AG10803 (cell line): ENCODE measurements around the gene SUMO2.

Experiments
- DNase-seq: peaks from one replicate; pipeline ENCODE4 v3.0.0; 2010; ENCODE audit warnings: low read depth
- H3K4me3 ChIP-seq: 2 replicates; pipeline ENCODE4 v1.5.1; 2011; ENCODE audit warnings: mild to moderate bottlenecking, low read length, control low read depth
- CTCF ChIP-seq: conservative IDR thresholded peaks from 2 replicates; pipeline ENCODE4 v1.5.1; 2011; ENCODE audit warnings: mild to moderate bottlenecking, low read length, control low read depth, inconsistent platforms

Gene SUMO2

GRCh38 chr17:75153780-75154194 is 29.0 kb downstream of the SUMO2 start:
- peak overlapping the region; percentile 85 for H3K4me3 ChIP-seq
- no peak for TF ChIP-seq CTCF
- DNase-seq = no peak

GRCh38 chr17:75152922-75153779 is 29.6 kb downstream of the SUMO2 start:
- TF ChIP-seq CTCF = no peak
- H3K4me3 ChIP-seq = peak overlapping the region; percentile 85
- DNase-seq = no peak

GRCh38 chr17:75152523-75152921 is 30.2 kb downstream of the SUMO2 start:
- no peak for DNase-seq
- peak overlapping the region; percentile 85 for H3K4me3 ChIP-seq
- TF ChIP-seq CTCF = no peak

GRCh38 chr17:75151930-75152329 is 30.8 kb downstream of the SUMO2 start:
- no peak for DNase-seq
- TF ChIP-seq CTCF = no peak
- H3K4me3 ChIP-seq = no peak overlapping the region

GRCh38 chr17:75147878-75148546 is 34.7 kb downstream of the SUMO2 start:
- TF ChIP-seq CTCF = no peak
- no peak for DNase-seq
- no peak overlapping the region for H3K4me3 ChIP-seq

- TF ChIP-seq CTCF = no peak
- DNase-seq = peak; percentile 35
- H3K4me3 ChIP-seq = no peak overlapping the region
Measured at GRCh38 chr17:75146592-75146991, 36.2 kb downstream of the SUMO2 start.
